Right lobe of liver (tissue), 6 donors: ENCODE results near the gene CAP2. TPM values are rescaled to one million over a fixed set of nuclear protein-coding genes. Genes with fewer than 3 reads are reported as not detected.

Experiments
- ATAC-seq, 4 donors: fragments of 200-7000 bp; cut with Tn5 transposase; one replicate each; pipeline ENCODE4 v1.9.1; 2020; ENCODE audit warnings: mild to moderate bottlenecking in 4 of 4, moderate library complexity in 4 of 4
- DNase-seq, 3 donors: peaks; one replicate each; pipeline ENCODE4 v3.0.0-alpha.2; 2020
- H3K27ac ChIP-seq, 3 donors: fragments of 200-600 bp; one replicate each; pipeline ENCODE4 v1.8.0; 2022
- H3K27me3 ChIP-seq, 2 donors: fragments of 200-600 bp; one replicate each; pipeline ENCODE4 v1.8.0; 2022
- H3K36me3 ChIP-seq, 4 donors: fragments of 200-600 bp; sonication (generic) in 1 of 4; one replicate each; pipeline versions ENCODE4 v1.5.1 to v1.8.0; 2017 to 2022; ENCODE audit warnings: control low read depth in 1 of 4
- H3K4me1 ChIP-seq, 4 donors: fragments of 200-600 bp; sonication (generic) in 1 of 4; one replicate each; pipeline versions ENCODE4 v1.5.1 to v1.8.0; 2017 to 2022; ENCODE audit warnings: control low read depth in 1 of 4
- H3K4me3 ChIP-seq, 3 donors: fragments of 200-600 bp; one replicate each; pipeline ENCODE4 v1.8.0; 2022
- H3K9me3 ChIP-seq, 4 donors: fragments of 200-600 bp; sonication (generic) in 1 of 4; one replicate each; pipeline versions ENCODE4 v1.5.1 to v1.8.0; 2017 to 2022; ENCODE audit warnings: control low read depth in 1 of 4
- POLR2A ChIP-seq: fragments of 450-650 bp; IDR thresholded peaks from one replicate; pipeline ENCODE4 v1.6.1; 2017; ENCODE audit warnings: antibody characterized with exemption, mild to moderate bottlenecking
- WGBS: methylation state at CpG from one replicate; pipeline ENCODE4 v1.1.6; 2018; ENCODE audit warnings: low coverage, low lambda C conversion rate; ENCODE audit not compliant: insufficient coverage; ENCODE audit errors: missing lambda C conversion rate; 5-methylcytosine and 5-hydroxymethylcytosine counted together
- intact Hi-C, 2 donors: fragments of 100-400 bp; cut with DNase I; formaldehyde crosslinking; loops; one replicate each; pipeline versions ENCODE4 v1.11.2 to v1.14.1; 2022
- total RNA-seq, 6 experiments: library from RNA; depleted of rRNA in 2 of 6; stranded (reverse); fragments of >200 nt in 2 of 6; fragmentation: NEBNext Ultra II Directional in 3 of 6; extraction: Animal tissue kit (Norgen Biotek cat#: 25700) in 3 of 6; gene quantifications; one replicate each; pipeline versions ENCODE4 v1.1.0 to v1.2.4, GENCODE V29; 2016 to 2023
- TF ChIP-seq, protein P1 (sequence below), 4 donors: fragments of 200-600 bp in 3 of 4; fragments of 450-650 bp in 1 of 4; IDR thresholded peaks; one replicate each; pipeline versions ENCODE4 v1.5.1 to v1.8.0; 2016 to 2022; ENCODE audit warnings: antibody characterized with exemption in 4 of 4, mild to moderate bottlenecking in 2 of 4
- donor health status: DM: no; HTN: yes; CAD: no.
- donor health status: DM: no; HTN: no; CAD: no.
- donor health status: DM: no; HTN: no; CAD: no.
- donor health status: DM: no; HTN: yes; CAD: no.
- donor health status: DM: no; HTN: yes; CAD: no.

Gene CAP2
- total RNA-seq, 6 experiments from 2014 or later: 2.1 to 7.4 (median 6.1) TPM

DNA sequence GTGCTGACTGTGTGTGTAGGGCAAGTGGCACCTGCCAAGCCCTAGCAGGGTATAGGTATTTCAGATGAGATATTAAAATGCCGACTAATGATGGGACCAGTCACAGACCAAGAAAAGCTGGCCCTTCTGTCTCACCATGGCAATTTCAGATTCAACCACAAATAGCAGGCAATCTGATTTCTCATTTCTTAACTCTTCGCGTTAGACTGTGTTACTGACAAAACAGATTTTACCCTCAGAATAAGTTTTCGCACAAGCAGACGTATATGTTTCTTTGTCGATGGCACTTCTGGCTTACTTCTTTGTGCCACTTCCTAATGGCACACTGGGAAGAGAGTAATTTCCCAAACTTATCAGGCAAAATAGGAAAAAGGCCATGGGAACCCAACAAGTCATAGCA, 58.7 kb downstream of the CAP2 start:
- ATAC-seq (no peak), DNase-seq (no peak)
- Histone ChIP-seq H3K4me3 (no peak overlapping the region), H3K27me3 (no peaks in the 10 kb centered on the region), H3K4me1 (no peaks in the 10 kb centered on the region), H3K27ac (no peak overlapping the region), H3K36me3 (no peaks in the 10 kb centered on the region), H3K9me3 (no peaks in the 10 kb centered on the region)
- TF ChIP-seq POLR2A: no peak
- TF ChIP-seq, protein P1, sequence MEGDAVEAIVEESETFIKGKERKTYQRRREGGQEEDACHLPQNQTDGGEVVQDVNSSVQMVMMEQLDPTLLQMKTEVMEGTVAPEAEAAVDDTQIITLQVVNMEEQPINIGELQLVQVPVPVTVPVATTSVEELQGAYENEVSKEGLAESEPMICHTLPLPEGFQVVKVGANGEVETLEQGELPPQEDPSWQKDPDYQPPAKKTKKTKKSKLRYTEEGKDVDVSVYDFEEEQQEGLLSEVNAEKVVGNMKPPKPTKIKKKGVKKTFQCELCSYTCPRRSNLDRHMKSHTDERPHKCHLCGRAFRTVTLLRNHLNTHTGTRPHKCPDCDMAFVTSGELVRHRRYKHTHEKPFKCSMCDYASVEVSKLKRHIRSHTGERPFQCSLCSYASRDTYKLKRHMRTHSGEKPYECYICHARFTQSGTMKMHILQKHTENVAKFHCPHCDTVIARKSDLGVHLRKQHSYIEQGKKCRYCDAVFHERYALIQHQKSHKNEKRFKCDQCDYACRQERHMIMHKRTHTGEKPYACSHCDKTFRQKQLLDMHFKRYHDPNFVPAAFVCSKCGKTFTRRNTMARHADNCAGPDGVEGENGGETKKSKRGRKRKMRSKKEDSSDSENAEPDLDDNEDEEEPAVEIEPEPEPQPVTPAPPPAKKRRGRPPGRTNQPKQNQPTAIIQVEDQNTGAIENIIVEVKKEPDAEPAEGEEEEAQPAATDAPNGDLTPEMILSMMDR (IDR thresholded peaks at IDR 0.05): no peak
- intact Hi-C loops: no loop called here
- 94% methylated on average over 6 of the region's 6 CpGs for WGBS

DNA sequence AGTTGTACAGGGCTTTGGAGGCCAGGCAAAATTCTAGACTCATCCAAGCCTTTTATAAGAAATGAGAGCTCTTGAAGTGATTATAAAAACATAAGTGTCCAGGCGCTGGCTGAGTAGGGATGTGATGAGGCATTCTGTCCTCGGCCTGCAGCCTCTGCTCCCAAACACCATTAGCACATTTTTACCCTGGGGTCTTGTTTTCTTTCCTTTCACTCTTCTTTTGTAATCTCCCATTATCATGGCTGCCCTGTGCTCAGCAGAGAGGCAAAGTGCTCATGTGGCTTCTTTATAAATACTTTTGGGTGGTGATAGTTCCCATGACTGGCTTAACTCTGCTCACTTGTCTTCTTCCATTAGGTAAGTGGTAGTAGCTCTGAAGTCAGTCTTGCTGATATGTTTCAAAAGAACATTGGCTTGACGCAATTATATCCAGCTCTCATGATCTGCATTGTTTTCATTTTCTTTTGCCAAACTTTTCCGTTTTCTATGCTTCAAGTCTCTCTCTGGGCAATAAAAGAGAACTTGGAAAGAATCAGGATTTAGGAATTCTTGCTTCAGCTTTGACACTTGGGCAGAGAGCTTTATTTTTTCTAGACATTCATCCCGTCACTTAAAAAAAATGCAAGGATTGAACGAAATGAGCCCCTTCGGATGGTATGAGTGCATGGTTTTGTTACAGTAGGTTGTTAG, 61.1 kb downstream of the CAP2 start:
- WGBS: 78% methylated on average over 6 of the region's 7 CpGs

DNA sequence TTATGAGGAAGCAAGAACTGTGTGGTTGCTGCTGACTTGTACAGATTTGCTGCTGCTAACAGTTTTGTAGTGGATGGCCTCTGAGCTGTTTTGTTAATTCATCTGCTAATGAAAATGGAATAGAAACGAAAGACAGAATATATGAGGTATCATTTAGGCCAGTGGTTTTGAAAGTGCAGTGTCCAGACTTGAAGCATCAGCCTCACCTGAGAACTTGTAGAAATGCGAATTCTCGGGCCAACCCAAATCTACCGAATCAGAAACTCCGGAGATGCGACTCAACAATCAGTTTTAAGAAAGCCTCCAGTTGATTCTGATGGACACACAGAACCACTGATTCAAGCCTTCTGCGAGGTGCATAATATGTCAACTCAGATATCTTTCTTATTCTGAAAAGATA, 62.5 kb downstream of the CAP2 start:
- DNase-seq: no peak
- H3K27me3 ChIP-seq: no peaks in the 10 kb centered on the region
- 95% methylated on average over 7 of the region's 7 CpGs for WGBS

More for the DNA sequence above, 61.1 kb downstream of the CAP2 start:
- Histone ChIP-seq H3K9me3 (no peaks in the 10 kb centered on the region), H3K4me1 (no peaks in the 10 kb centered on the region), H3K36me3 (no peaks in the 10 kb centered on the region), H3K4me3 (no peak overlapping the region), H3K27me3 (no peaks in the 10 kb centered on the region), H3K27ac (no peak overlapping the region)
- no peak for TF ChIP-seq POLR2A
- TF ChIP-seq, protein P1 (IDR thresholded peaks at IDR 0.05): no peak
- ATAC-seq (no peak), DNase-seq (no peak)
- intact Hi-C loops: no loop called here

DNA sequence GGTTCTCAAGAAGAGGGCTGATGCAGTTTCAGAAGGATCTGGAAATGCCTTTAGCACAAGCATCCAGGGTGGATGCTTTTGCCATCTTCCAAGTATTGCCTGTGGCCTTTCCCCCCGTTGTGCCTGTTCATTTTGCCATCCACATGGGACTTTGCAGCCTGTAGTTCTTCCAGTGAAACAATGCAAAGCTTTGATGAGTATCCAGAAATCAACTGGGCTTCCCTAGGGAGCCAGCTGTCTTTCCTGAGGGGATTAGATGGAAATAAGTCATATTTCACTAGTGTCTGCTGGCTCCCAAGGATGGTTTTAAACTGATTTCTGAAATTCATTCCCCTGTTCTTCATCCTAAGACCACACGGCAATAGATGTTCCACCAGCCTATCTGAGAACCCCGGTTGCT, 63.3 kb downstream of the CAP2 start:
- no peaks in the 10 kb centered on the region for H3K27me3 ChIP-seq
- H3K27ac ChIP-seq: no peak overlapping the region
- H3K4me1 ChIP-seq: no peaks in the 10 kb centered on the region
- H3K4me3 ChIP-seq: no peak overlapping the region
- no peak for ATAC-seq
- H3K9me3 ChIP-seq: no peaks in the 10 kb centered on the region
- no peaks in the 10 kb centered on the region for H3K36me3 ChIP-seq
- intact Hi-C loops: no loop called here
- TF ChIP-seq POLR2A: no peak
- TF ChIP-seq, protein P1 (IDR thresholded peaks at IDR 0.05): no peak
- no peak for DNase-seq
- WGBS: 71% methylated on average over 3 of the region's 3 CpGs

More for the DNA sequence above, 62.5 kb downstream of the CAP2 start:
- no peak for ATAC-seq
- intact Hi-C loops: no loop called here
- Histone ChIP-seq H3K27ac (no peak overlapping the region), H3K9me3 (no peaks in the 10 kb centered on the region), H3K36me3 (no peaks in the 10 kb centered on the region), H3K4me3 (no peak overlapping the region), H3K4me1 (no peaks in the 10 kb centered on the region)
- TF ChIP-seq, protein P1 (IDR thresholded peaks at IDR 0.05): no peak
- TF ChIP-seq POLR2A: no peak
